Activated CD4-positive, alpha-beta T cell treated with anti-CD3 and anti-CD28 coated beads for 48 hours (primary cell): ENCODE results near the gene ABCB10.
"Not testable (repeated sequence)": the region's sequence is repeated elsewhere in the genome, so short reads cannot be mapped to it uniquely, and the experiment has no call there.

Source experiments
- DNase-seq: peaks from one replicate; pipeline ENCODE4 v3.0.0-alpha.2; 2020

Gene ABCB10

GRCh38 chr1:229570891-229571516, 12.5 kb upstream of the ABCB10 start:
- no peak for DNase-seq

- DNase-seq, result no peak
Observed at GRCh38 chr1:229570305-229570704, 11.8 kb upstream of the ABCB10 start.

- no peak for DNase-seq
Observed at GRCh38 chr1:229567109-229567868, 8.8 kb upstream of the ABCB10 start.

- no peak for DNase-seq
Observed at GRCh38 chr1:229563701-229564100, 5.2 kb upstream of the ABCB10 start.

- no peak for DNase-seq
Observed at GRCh38 chr1:229563241-229563640, 4.7 kb upstream of the ABCB10 start.

- DNase-seq, result no peak
Observed at GRCh38 chr1:229562686-229563085, 4.2 kb upstream of the ABCB10 start.

GRCh38 chr1:229561141-229561540, 2.6 kb upstream of the ABCB10 start:
- DNase-seq, result no peak

GRCh38 chr1:229560124-229560523, 1.6 kb upstream of the ABCB10 start:
- not testable (repeated sequence) for DNase-seq

- DNase-seq, result peak; percentile 28
Observed at GRCh38 chr1:229559336-229559801, 862 bp upstream of the ABCB10 start.

GRCh38 chr1:229557913-229558414, 543 bp downstream of the ABCB10 start:
- peak; percentile 57 for DNase-seq

- DNase-seq, result peak; percentile 12
Observed at GRCh38 chr1:229557200-229557850, 1.2 kb downstream of the ABCB10 start.

GRCh38 chr1:229554886-229555621, 3.5 kb downstream of the ABCB10 start:
- DNase-seq, result no peak

- DNase-seq, result no peak
Observed at GRCh38 chr1:229553621-229554130, 4.8 kb downstream of the ABCB10 start.

- DNase-seq, result no peak
Observed at GRCh38 chr1:229552732-229553131, 5.8 kb downstream of the ABCB10 start.

GRCh38 chr1:229550812-229551567, 7.5 kb downstream of the ABCB10 start:
- DNase-seq, result no peak

GRCh38 chr1:229547542-229547941, 11.0 kb downstream of the ABCB10 start:
- no peak for DNase-seq

- DNase-seq, result no peak
Observed at GRCh38 chr1:229544587-229544986, 13.9 kb downstream of the ABCB10 start.

GRCh38 chr1:229539863-229540506, 18.5 kb downstream of the ABCB10 start:
- no peak for DNase-seq

GRCh38 chr1:229538945-229539344, 19.6 kb downstream of the ABCB10 start:
- DNase-seq, result no peak

GRCh38 chr1:229537894-229538293, 20.6 kb downstream of the ABCB10 start:
- DNase-seq, result no peak

- DNase-seq, result no peak
Observed at GRCh38 chr1:229536982-229537381, 21.5 kb downstream of the ABCB10 start.
